ENCODE measurements around the gene MFSD12.

The MFSD12 gene

DNA sequence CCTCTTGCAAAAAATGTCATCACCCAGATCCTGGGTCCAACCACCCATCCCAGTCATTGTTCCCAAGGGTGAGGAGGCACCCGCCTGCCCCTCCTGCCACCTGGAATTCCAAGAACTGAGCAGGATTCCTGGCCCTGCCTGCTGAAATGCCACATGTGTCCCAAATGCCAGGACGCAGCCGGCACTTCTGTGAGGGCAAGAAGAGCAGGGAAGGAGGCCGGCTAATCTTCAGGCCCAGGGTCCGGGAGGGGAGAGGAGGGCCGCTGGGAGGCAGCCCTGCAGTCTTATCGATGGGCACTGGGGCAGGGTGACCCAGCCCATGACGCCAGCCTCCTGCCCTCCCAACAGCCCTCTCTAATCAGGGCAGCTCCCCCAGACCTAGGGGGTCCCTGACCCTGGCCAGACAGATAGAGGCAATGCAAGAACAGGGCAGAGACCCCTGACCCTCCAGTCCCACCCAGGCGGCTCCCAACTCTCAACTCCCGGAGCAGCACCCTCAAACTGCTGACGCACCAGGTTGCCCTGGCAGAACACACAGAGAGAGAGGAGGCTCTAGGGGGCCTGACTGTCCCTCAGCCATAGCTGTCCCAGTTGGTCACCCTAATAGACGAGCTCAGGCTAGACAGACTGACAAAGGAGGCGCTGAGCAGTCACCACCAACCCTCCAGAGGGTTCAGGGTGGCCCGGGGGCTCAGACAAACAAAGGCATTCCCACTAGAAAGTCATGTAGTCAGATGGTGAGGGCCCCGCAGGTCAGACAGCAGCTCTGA is 1.5 kb downstream of the MFSD12 start:
- no peak for DNase-seq

DNA sequence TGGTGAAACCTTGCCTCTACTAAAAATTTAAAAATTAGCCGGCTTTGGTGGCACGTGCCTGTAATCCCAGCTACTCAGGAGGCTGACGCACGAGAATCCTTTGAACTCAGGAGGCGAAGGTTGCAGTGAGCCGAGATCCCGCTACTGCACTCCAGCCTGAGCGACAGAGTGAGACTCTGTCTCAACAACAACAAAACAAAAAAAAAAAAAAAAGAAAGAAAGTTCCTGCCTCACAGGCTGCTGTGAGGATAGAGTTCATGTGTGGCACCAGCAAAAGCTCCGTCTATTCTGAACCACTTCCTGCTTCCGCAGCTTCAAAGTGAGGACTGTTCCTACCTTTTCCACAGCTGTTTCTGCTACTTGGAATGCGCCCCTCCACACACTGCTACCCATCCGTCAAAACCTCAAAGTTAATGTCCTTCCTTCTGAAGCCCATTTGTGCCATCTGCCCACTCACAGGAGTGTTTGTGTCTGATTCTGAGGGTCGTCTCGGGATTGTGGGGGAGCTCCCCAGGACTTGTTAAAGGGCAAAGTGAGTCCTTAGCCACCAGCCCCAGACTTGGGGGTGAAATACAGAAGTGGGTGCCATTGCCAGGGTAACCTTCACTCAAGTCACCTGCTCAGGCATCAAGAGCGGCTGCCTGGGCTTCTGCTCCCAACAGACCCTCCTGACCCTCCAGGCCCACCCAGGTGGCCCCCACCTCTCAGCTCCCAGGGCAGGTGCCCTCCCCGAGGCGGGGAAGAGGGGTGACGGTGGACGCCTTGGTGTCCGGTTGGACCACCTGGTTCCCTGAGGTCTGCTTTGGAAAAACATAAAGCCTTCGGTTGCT is 2.9 kb downstream of the MFSD12 start:
- DNase-seq, result peak; percentile 28

DNA sequence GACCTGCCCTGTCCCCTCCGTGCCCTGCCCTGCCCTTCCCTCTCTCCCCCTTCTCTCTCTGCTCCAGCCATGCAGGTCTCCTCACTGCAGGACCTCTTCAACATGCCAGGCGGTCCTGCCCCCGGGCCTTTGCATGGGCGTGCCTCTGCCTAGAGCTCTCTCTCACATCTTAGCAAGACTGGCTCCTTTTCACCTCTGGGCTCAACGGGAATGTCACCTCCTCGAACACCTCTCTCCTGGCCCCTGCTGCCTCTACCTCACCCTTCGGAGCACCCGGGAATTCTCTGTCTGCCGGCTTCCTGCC is 5.6 kb downstream of the MFSD12 start:
- no peak for DNase-seq

DNA sequence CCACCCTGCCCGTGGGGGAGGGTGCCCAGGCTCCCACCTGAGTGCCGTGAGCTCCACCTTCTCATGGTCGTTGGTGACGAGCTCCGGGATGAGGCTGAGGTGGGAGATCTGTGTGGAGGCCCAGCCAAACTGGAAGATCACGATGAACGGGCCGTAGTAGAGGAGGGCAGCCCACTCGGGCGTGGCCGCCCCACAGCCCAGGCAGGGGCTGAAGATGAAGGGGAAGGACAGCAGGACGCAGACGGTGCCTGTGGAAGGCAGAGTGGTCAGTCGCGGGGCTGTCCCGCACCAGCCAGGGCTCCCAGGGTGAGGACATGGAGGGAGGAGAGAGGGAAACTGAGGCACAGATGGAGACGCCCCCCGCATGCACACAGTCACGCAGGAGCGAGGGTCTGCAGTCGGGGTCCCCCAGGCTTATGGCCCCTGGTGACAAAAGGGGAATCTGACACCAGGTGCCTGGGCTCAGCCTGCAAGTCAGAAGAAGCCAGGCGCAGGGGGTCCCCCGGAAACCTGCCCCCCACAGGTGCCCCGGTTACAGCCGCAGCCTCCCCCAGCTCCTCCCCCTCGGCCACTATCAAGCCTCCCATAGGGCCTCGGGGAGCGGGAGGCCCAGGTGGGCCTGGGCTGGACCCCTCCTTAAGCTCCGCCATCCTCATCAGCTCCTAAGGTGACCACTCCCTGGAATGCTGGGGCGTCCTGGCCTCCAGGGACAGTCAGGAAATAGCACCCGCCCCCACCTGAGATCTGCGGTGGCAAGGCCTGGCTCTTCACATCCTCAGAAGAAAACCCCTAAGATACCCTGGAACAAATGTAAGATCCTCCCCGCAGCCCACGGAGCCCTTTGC is 6.2 kb downstream of the MFSD12 start:
- no peak for DNase-seq

DNA sequence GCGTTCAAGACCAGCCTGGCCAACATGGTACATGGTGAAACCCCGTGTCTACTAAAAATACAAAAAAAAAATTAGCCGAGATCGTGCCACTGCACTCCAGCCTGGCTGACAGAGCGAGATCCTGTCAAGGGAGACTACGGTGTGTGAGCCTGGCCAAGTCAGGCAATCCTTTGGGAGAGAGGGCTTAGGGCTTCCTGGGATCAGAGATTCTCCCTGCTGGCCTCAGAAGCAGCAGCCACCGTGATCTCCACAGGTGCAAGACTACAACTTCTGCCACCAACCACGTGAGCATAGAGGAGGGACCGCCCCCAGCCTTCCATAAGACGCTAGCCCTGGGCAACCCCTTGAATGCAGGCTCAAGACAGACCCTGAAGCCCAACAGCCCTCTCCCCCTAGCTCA is 7.6 kb downstream of the MFSD12 start:
- no peak for DNase-seq

DNA sequence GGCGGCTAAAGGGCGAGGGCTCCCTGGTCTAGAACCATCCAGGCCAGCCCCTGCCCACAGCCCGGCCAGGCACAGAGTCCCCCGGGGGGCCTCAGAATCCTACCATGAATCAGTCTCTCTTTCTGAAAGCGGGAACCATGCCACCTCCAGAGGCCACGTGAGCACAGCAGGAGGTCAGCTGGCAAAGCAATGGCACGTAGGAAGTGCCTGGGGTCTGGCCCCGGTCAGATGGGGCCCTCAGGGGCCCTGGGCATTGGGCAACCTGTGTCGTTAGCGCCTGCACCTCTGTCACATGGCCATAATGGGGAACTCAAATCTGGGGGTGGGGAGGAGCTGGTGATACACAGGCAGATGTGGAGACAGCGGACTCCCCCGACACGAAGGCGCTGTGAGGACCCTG is 8.8 kb downstream of the MFSD12 start:
- no peak for DNase-seq

DNA sequence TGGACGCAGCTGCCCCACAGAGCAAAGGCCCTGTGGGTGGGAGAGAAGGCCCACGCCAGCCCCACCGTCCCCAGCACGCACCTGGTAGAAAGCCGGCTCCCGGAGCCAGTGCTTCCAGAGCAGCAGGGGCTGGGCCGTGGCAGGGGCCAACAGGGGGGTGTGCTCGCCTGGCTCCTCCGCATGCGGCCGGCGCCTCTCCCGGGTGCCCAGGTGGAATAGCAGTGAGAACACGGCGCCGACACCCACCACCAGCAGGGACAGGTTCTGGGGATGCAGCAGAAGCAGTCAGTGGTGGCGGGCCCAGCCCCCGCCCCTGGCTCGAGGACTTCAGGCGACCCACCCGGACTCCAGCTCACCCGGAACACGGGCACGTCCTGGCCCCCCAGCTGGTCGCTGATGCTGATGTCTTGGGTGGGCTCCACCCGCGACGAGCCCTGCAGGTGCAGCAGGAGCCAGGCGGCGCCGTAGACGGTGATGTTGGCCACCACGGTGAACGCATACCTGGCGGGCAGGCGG is 9.6 kb downstream of the MFSD12 start:
- no peak for DNase-seq

DNA sequence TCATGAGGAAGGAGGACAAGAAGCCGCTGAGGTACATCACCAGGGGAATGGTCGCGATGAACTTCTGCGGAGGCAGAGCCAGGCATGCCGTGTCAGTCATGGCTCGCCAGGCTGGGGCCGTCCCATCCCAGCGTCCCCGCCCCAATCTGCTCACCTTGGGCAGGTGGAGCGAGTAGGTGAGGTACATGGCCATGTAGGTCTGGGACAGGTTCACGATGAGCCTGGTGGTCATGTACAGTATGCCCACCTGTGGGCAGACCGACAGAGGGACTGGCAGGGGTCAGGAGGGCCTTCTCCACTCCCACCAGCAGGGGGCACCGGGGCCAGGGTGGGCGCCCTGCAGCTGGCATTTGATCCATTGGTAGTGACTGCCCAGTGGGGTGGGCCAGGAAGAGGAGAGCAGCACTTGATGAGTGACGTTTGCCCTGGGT is 10.1 kb downstream of the MFSD12 start:
- DNase-seq, result peak; percentile 26

DNA sequence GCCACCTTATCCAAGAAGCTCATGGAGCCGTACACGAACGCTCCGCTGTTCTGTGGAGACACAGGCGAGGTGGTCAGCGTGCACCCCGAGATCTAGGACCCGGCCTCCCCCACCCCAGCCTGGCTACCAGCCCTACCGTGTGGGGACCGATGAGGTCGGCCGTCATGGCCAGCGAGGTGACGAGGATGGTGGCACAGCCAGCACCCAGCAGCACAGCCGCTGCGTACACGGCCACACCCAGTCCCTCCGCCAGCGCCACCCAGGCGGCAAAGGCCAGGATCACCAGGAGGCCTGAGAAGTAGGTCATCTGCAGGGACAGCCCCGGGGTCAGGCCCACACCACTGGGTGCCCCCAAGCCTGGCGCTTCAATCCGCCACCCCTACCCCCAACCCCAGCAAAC is 11.3 kb downstream of the MFSD12 start:
- DNase-seq, result no peak

DNA sequence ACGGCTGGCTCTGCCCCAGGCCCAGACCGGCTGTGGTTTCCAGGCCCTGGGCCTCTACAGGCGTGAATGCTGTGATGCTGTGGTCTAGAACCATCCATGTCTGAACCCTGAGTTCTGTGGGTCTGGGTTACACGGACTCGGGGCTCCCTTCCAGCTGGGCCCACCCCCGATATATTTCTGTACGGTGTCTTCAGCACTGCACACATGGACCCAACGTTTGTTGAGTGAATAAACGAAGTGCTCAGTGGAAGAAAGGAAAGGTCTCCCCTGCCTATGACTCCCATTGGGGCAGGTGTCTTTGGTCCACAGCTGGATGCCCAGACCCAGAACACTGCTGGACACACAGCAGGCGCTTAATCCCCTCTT is 11.7 kb downstream of the MFSD12 start:
- no peak for DNase-seq

DNA sequence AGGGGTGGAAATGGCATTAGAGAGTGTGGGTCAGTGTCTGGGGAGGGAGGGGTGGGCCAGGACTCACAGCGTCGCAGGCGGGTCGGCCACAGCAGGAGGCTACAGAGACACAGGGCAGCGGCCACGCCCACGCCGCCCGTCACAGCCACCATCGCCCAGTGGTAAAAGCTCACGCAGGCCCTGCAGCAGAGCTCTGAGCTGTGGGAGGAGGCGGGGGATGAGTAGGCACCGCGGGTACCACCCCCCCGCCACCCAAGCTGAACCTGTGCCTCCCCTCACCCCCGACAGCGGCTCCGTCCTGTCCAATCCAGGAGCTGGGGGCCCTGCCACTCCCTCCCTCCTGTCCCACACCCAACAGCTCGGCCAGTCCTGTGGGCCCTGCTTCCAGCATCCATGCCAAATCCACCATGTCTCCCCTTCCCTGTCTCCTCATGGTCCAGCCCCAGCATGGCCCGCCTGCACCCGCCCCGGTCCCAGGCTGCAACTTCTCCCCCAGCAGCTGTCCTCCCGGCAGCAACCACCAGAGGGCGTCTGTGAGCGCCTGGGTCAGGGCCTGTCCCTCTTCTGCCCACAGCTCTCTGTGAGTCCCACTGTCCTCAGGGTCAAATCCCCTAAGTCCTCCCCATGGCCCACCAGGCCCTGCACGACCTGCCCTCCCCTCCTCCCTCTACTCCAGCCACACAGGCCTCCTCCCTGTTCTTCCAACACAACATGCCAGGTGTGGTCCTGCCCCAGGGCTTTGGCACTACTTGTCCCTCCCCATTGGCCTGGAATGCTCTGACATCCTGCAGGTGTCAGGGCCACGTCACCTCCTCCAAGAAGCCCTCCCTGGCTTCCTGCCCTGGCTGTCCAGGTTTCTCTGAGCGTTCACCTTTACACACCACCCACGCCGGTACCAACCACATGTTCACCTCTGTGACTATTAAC is 12.4 kb downstream of the MFSD12 start:
- peak; percentile 87 for DNase-seq

DNA sequence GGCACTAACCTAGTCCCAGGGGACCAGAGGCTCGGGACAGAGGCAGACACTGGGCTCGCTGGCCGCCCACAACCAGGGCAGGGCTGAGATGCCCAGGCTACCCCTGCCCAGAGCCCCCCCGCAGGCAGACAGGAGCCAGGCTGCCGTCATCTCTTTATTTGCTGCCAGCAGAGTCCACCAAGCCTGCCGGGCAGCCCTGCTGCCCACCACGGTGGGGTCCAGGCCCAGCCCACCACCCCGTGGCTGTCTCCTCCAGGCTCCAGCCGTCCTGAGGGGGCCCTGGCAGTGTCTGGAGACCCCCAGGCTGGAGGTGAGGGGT is 13.4 kb downstream of the MFSD12 start:
- no peak for DNase-seq

DNA sequence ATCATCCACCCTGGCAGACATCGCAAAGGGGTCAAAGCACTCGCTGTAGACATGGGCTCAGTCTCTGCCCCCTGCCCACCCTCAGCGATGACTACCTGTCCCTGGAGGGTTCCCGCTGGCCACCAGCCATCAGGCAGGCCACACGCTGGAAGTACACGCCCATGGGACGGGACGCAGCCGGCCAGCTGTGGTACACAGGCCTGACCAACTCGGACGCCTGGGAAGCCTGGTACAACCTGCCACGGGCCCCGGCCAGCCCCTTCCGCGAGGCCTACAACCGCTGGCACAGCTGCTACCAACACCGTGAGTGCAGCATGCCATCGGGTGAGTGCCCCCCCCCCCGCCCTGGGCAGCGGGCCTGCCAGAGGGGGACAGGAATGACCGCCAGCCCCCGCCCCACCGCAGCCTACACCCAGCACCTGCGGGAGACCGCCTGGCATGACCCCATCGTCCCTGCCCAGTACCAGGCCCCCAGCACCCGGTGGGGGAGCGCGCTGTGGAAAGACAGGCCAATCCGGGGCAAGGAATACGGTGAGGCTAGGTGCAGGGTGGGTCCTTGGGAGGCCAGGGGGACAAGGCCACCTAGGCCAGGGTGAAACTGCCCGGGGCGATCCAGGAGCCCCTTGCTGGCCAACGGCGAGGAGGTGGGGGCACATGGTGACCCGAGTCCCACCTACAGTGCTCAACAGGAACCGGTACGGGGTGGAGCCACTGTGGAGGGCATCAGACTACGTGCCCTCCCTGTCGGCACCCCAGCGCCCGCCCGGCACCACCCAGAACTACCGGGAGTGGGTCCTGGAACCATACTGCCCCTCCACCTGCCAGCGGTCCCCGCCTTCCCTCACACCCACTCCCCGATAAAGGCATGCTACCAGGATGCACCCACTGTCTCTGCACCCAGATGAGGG is 14.0 kb downstream of the MFSD12 start:
- DNase-seq, result no peak

DNA sequence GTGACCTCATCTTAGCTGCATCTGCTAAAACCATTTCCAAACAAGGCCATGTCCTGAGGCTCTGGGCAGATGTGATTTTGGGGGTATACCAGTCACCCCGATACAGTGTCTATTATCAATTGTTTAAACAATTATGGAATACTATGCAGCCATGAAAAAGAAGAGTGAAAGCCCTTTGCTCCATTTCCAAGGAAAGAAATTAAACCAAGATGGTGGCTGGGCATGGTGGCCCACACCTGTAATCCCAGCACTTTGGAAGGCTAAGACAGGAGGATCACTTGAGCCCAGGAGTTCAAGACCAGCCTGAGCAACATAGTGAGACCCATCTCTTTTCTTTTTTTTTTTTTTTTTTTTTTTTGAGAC is 17.6 kb downstream of the MFSD12 start:
- DNase-seq, result no peak

DNA sequence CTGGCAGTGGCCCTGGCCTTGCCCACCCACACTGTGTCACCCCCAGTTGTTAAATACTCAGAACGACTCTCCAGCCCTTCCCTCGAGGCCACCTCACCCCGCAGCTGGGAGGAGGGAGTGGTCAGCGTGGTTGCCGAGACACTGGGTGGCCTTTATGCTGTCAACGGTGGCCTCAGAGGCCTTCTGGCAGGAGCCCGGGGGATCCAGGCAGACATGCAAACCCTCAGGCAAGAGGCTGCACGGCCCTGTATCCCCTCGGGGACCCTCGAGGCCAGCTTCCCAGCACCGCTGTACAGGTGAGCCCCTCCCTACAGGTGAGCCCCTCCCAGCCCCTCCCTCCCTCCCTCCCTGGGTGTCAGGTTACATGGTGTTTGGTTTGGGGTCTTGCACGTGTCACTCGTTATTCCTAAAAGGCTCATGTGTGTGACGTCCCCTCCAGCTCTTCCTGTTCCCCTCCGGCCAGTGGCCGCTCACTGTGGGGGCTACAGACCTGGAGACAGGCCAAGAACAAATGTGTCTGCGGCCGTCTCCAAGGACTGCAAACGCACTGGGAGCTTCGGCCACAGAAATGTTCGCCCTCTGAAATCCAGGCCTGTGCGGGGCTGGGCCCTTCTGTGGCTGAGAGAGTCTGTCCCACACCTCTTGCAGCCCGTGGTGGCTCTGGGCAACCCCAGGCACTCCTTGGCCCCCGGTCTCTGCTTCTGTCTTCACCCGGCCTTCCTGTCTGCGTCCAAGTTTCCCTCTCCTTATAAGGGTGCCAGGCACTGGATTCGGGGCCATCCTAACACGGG is 18.2 kb downstream of the MFSD12 start, which contains the start of gene TEKTIP1:
TEKTIP1 (plus strand) TSS at position 210 of the 791 bp plus-strand sequence; CDS start at position 214, 4 bp downstream.
- no peak for DNase-seq

DNA sequence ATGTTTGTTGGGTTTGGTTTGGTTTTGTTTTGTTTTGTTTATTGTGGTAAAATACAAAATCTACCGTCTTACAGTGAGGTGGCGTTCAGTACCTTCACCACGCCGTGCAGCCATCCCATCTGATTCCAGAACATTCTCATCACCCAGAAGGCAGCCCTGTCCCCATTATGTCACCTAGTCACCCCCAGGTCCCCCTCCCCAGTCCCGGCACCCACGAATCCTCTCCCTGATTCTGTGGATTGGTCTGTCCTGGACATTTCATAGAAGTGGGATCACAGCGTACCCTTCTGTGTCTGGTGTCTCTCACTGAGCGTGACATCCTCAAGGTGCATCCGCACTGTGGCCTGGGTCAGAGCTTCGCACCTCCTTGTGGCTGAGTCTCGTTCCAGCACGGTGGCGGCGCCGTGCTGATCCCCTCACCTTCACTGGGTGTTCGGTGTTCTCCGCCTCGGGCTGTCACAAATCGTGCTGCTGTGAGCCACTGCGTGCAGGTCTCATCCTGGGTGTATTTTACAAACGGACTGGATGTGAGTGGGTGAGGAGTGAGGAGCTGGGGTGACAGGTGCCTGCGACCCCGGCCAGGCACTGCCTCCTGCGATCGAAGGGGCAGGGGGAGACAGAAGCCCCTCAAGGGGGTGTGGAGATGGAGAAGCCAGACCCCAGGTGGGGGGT is 19.0 kb downstream of the MFSD12 start:
- DNase-seq, result no peak

DNA sequence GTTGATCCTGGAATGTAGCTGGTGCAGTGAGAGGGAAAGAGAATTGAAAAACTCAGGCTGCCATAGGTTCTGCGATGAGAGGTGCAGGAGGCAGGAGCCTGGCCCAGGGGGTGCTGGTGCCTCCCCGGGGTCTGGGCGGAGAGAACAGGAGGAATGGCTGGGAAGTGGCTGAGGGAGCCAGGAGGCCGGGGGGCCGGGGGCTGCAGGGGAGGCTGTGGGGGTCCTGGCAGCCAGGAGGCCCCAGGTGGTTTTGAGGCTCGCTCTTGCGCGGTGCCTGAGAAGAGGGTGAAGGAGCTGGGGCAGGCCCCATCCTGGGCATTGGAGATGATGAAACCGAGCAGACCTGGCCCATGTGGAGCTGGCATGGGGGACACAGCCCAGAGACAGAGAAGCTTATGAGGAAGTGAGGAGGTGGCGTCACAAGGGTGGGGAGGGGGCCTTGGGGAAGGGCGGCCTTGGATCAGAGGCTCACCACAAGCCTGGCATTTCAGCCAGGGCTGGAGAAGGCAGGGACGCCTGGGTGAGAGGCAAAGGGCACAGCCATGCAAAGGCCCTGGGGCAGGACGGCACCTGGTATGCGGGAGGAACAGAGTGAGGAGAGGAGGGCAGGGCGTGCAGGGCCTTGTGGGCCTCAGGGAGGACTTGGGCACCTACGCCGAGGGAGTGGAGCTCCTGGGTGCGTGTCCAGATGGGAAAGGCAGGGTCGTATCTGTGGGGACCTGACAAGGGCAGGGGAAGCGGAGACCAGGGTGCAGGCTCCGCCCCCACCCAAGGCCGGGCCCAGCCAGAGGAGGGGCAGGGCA is 19.7 kb downstream of the MFSD12 start:
- no peak for DNase-seq

DNA sequence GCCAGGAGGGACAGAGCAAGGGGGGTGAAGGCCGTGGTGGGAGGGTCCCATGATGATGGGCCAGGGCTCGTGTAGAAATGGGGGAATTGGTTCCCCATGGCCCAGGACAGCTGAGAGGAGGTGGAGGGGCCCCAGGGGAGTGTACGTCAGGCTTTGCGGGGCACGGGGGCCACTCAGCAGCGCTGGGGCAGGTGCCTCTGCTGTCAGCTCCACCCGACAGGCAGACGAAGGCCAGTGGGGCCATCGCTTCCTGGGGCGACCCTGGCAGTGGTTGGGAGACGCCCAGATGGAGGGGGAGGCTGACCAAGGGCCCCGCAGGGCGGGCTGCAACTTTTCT is 20.3 kb downstream of the MFSD12 start:
- DNase-seq, result no peak
